HG03196 (cell line): ENCODE measurements around the gene DYNC2H1.

Source experiments
- ATAC-seq: cut with Tn5 transposase; IDR thresholded peaks from one replicate; pipeline ENCODE4 v1.9.1; 2021; ENCODE audit not compliant: unreplicated experiment

DYNC2H1 gene

DNA sequence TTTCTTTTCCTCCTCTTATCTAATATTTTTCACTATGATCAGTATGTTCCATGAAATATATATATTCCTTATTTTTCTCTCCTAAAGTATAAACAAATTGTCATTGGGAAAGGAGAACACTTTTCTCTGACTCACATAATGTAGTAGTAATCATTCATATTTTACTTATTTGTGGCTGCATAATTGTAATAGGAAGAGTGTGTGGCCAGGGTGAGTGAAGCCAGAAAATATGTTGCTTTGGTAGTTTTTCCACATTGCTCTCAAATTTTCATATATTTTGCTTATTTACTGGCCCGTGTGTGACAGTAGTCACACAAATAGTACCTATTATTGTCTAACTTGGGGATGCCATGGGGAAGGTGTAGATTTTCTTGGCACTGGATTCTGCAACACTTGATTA lies 172.1 kb downstream of the DYNC2H1 start:
- no peak for ATAC-seq

DNA sequence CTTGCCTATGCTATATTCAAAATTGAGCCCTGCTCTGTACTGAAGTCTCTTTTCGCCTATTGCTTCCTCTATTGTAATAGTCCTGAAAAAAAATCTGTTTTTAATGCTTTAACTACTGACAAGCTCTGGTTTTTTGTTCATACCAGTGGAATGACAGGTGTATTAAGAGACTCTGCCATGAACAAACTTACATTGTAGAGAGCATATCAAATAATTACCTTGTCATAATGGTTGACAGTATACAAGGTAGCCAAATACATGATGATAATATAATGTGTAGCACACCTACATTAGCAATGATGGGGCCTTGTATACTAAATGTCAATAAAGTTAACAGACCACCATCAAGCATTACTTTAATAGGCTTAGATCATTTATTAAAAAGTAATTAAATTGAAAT lies 175.0 kb downstream of the DYNC2H1 start:
- no peak for ATAC-seq

DNA sequence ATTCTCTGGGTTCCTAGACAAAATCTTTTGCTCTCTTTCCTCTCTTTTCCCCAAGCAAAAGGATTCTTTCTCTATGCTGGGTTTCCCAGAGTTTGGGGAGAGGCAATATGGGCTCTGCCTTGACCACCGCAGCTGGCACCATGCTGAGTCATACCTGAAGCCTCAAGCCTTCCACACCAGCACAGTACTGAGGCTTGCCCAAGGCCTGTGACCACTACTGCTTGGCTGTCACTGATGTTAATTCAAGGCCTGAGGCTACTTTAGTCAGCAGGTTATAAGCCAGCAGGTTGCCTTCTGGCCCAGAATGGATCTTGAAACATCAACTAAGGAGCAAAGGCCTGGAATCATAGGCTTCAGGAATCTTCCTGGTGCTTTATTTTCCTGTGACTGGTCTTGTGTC lies 185.3 kb downstream of the DYNC2H1 start:
- no peak for ATAC-seq

DNA sequence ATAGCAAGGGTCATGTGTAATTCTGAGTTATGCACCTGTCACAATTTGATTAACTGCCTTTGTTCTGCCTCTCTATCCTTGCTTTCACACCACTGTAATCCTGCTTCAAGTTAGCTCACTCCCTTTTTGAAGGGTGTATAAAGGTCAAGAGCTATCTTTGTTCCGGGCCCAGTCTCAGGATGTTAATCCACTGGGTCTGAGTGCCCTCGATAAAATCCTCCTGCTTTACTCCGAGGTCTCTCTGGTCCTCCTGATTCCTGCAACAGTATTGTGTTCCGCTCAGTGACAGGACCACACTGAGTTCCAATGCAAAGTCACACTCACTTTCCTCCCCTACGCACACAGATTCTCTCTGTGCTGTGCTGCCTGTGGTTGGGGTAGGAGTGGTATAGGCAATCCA lies 186.5 kb downstream of the DYNC2H1 start:
- ATAC-seq: no peak

DNA sequence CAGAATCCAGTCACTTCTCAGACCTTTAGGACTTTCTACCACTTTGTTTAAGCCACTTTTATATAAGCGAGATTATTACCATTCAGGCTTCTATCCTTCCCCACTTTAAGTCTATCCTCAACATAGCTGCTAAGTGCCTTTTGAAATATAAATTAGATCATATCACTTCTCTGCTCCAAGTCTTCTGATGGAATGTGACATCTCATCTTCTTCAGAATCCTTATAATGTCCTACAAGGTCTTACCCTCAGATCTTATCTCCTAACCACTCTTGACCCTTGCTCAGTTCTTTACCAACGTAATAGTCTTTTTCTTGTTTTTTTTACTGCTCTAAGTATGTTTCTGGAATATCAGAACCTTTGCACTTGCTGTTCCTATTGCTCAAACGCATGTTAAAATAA lies 188.7 kb downstream of the DYNC2H1 start:
- ATAC-seq: no peak

DNA sequence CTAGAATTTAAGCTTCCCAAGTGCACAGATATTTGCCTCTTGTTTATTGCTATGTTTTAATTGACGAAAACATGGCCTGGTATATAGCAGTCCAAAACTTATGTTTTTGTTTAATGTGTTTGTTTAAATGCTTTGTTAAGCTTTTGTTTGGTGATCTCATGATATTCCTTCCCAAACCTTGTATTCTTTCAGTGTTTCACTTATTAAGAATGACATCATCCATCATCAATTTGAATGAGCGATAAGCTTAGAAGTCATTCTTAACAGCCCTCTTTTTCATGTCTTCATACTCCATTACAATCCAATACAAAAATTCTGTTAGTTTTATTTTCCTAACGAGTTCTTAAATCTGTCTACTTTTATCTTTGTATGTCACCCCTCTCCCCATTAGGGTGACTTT lies 206.0 kb downstream of the DYNC2H1 start:
- no peak for ATAC-seq

DNA sequence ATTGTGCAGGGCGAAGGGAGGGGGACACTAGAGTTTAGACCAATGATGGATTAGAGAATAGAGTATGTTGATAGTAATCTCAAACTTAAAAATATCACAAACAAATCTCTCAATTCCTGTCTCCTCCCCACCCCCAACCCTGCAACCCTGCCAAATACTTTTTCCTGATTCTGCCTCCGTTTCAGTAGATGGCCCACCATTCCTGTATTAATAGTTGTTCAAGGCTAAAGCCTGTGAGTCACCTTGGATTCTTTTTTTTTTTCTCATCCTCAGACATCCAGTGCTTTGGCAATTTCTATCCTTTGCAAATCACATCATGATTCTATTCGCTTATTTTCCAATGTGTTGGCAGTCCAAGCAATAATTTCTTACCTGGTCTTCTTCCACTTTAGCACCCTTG lies 207.9 kb downstream of the DYNC2H1 start:
- ATAC-seq: no peak

DNA sequence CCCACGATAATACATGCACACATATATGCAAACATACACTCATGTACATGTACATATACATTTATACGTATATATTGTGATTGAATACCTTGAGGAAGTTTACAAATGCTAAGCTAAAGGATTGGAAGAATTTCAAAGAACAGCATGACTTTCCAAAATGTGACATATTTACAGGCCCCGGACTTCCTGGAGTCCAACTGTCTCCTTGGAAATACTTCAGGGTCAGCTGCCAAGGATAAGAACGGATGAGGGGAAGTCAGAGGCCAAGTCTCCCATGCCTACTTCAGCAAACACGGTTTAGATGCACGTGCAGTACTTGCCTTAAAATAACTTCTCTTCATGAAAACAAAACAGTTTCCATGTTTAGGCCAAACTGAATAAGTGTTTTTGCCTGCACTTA lies 213.6 kb downstream of the DYNC2H1 start:
- no peak for ATAC-seq

DNA sequence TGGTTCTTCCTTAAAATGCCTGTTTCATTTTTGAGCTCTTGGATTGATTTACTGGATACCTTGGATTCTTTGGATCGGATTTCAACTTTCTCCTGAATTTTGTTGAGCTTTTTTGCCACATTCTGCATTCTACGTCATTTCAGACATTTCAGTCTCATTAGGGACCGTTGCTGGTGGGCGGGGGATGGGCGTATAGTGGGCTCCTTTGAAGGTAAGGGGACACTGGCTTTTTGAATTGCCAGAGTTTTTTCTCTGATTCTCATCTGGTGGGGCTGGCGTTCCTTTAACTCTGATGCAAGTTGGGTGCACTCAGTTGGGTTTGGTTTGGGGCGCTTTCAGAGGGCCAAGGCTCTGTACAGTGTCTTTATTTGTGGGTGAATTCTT lies 216.5 kb downstream of the DYNC2H1 start:
- ATAC-seq: no peak

DNA sequence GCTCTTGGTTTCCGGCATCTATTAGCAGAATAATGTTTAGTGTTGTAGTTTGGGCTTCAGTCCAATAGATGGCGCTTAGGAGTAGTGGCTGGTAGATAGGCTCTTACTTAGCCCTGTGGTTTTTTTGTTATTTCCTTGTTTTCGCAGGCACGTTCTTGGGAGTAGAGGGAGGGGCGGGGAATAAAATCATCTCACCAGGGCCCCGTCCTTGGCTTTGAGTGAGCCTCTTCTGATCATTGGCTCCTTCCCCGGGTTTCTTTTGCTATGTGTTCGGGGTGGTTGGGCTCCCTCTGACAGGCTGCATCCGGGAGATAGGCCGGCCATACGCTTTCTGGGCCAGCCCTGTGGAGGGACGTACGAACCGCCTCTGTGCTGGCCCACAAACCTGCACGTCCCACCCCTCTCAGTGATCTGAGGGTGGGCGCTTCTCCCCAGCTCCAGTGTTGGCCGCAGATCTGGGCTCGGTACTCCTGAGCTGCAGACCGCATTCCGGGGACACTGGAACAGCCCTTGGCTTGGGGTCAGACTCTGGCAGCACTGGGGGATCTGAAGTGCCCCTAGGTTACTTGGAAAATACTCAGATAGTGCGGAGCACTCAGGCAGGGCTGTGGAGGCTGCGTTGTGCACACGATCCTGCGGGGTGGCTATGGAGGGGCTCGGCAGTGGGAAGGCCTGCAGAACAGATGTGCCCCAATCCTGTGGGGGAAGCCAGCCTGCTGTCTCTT lies 217.0 kb downstream of the DYNC2H1 start:
- ATAC-seq: peak; percentile 93

DNA sequence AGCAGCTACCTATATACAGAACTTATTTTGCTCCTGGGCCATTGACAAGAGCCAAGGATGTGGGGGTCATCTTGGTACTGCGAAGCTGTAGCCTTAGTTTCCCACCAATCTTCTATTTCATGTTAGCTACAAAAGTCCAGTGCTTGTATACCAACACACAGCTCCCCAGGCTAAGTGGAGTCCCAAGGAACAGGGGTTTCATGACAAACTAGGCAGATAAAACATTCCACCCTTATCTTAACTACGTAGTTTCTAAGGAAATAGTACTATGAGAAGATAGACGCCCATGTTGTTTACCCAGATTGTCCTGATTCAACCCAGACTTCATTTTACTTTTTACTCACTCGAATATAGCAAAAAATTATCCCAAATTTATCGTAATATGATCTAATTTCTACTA lies 218.5 kb downstream of the DYNC2H1 start:
- no peak for ATAC-seq

DNA sequence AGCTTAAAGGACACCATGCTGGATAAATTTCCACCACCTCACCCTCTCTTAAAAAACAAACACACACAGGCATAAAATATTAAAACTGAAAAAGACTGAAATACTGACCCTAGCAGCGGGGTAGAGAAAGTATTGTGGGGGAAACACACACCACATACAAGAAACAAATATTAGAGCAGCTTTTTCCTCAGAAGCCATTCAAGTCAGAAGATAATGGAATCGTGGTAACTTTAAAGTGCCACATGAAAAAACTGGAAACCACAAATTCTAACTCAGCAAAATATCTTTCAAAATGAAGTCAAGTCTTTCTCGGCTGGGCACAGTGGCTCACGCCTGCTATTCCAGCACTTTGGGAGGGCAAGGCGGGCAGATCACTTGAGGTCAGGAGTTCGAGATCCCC lies 223.2 kb downstream of the DYNC2H1 start:
- no peak for ATAC-seq

DNA sequence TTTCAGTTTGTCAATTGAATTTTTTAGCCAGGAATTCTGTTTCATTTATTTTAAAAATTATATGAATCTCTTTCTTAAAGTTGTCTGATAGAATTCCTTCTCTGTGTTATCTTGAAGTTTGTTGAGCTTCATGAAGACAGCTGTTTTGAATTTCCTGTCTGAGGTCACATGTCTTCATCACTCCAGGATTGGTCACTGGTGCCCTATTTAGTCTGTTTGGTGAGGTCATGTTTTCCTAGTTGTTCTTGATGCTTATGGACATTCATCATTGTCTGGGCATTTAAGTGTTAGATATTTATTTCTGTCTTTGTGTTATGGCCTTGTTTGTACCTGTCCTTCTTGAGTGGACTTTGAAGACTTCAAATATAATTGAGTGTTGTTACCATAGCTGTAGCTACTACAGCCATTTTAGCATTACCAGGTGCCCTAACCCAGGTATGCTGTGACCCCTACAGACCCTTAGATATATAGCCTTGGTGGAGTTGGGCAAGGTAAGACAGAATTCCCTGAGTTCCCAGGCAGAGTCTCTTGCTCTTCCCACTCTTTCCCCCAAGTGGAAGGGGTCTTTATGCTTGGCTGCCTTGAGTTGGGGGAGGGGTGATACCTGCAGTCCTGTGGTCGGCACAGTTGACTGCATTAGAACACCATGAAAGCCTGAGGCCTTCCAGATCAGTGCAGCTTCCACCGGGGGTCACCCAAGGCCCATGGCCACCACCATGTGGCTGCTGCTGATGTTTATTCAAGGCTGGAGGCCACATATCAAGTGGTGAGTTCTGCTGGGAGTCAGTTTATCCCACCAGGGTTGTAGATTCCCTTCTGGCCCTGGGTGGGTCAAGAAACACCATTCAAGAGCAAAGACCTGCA lies 229.6 kb downstream of the DYNC2H1 start:
- no peak for ATAC-seq

DNA sequence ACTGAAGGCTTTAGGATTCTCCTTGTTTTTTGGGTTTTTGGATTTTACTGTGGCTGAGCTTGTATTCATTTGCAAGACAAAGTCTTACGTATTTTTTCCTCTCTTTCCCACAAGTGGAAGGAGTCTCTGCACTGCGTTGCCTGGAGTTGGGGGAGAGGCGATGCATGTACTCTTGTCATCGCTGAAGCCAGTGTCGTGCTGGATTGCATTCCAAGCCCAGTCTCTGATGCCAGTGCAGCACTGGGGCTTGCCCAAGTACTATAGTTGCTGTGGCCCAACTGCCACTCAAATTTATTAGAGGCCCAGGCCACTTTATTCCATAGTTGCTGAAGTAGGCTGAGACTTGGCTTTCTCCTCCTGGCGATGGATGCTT lies 230.2 kb downstream of the DYNC2H1 start:
- ATAC-seq: no peak

DNA sequence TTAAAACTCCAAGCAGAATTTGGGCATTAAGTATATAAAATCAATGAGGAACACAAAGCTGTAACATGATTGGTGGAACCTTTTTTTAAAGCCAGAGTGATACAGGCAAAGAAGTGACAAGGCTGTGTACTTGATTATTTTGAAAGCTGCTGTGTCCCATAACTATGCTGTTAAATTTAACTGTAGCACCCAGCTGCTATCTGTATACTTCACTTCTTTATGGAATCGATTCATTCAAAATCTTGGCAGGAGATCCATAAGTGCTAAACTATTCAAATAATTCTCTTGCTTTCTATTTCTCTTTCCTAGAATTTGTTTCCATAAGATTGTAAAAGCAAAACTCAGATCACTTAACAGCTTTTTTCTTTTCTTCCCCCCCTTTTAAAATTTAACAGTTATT lies 231.7 kb downstream of the DYNC2H1 start:
- no peak for ATAC-seq

DNA sequence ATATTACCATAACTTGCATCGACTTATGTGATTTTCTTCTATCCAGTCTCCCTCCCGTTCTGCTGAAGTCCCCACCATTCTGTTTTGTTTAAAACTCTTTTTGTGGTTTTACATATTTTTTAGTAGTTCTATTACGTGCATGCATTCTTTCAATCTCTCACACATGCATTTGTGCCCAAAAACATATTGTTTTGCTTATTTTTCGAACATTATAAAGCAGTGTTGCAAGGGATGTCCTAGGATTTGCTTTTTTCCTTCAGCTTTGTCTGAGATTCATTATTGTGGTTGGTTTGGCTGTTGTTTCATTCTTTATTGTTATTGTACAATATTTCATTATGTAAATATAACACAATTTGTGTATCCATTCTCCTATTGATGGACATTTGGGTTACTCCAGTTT lies 235.7 kb downstream of the DYNC2H1 start:
- ATAC-seq: no peak

DNA sequence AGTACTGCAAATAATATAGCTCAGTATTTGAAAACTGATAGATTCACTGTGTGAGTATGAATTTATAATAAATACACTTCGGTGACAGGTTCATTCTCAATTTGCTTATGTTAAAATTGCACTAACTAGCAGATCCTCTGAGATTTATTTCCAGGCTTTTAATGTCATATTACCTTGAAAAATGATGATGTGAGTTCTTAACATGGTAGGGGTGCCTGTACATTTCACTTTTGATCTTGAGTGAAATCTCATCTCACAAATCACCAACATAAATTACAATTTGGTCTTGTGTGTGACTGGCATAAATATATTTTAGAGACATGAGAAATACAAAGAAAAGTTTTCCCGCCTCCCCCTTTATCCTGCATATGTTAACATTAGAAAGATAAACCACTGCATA lies 240.4 kb downstream of the DYNC2H1 start:
- no peak for ATAC-seq

DNA sequence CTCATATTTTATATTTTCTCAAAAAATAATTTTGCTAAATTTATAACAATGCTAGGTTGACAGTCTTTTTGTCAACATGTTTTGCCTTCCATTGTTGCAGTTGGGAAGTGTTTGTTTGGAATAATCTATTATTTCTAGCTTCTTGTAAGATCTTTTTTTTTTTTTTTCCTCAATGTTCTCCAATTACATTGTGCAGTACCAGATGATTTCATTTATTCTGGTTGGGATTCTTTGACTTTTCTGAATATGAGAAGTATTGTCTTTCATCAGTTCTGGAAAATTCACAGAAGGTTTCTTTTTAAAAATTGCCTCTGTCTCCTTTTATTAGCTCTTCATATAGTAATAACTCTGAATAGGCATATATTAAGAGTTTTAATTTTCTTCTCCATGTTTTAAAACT lies 245.4 kb downstream of the DYNC2H1 start:
- ATAC-seq: no peak

DNA sequence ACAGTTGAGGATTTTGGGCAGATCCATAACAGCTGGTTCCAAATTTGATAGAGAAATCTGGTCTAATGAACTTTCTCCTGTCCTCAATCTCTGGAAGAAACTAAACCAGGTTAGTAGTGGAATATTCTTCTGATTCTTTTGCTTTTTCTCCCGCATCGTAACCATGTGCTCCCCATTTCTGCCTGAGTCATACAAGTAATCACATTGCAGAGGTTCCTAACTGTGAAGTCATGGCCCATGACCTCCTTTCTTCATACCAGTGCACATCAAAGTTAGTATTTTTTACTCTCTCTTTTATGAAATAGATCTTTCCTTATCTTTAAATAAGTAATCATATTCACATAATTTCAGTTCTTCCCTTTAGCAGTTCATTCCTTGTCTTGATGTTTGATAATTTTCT lies 249.0 kb downstream of the DYNC2H1 start:
- no peak for ATAC-seq

DNA sequence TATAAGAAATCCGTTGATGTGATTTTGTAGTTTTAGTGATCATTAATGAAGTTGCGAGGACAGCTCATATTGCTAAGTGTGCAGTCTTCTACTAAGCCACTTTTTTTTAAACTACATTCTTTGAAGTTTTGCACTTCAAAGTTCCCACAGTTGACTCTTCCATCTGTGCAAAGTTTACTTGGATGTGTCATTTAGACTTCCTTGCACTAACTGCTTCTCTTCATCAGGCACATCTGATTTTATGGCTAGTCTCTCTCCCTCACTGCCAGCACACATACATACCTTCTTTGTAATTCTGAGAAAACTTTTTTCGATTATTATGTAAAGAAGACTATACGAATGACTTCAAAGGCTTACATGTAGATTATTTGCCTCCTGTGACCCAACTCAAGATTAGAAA lies 250.0 kb downstream of the DYNC2H1 start:
- no peak for ATAC-seq

DNA sequence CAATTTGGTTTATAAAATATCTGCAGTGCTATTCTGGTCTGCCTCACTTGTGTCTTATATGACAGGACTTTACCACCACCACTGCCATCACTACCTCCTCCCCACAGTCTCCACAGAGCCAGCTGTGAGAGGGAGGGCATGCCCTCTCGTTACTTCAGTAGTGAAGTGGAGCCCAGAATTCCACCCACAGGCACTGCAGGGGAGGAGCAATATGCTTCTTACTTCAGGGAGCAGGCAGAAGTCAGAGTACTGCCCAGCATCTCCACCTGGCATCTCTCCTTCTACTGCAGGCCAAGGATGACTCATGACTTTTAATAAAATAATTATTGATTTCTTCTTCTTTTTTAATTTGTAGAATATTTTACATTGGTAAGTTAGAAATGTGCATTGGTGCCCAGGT lies 255.5 kb downstream of the DYNC2H1 start:
- no peak for ATAC-seq

DNA sequence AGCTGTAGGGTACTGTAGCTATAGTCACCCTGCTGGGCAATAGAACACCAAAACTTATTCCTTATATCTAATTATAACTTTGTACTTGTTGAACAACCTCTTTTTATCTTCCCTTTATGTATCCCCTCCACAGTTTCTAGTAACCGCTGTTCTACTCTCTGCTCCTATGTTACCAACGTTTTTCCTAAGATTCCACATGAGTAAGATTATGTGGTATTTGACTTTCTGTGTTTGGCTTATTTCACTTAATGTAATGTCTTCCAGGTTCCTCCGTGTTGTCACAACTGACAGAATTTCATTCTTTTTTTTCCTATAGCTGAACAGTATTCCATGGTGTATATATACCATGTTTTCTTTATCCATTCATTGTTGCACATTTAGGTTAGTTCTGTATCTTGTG lies 258.4 kb downstream of the DYNC2H1 start:
- no peak for ATAC-seq

DNA sequence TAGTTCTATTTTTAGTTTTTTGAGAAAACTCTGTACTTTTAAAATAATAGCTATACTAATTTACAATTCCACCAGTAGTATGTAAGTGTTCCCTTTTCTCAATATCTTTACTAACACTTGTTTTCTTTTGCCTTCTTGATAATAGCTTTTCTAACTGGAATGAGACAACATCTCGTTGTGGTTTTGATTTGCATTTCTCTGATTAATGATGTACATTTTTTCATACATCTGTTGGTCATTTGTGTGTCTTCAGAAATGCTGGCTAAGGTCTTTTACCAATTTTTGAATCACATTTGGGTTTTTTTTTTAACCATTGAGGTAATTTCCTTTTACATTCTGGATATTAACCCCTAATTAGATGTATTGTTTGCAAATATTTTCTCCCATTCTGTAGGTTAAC lies 258.9 kb downstream of the DYNC2H1 start:
- no peak for ATAC-seq
